AG10803 (cell line): ENCODE results near the gene PLEKHG4B.

Experiments used
- DNase-seq: peaks from one replicate; pipeline ENCODE4 v3.0.0; 2010; ENCODE audit warnings: low read depth
- H3K4me3 ChIP-seq: 2 replicates; pipeline ENCODE4 v1.5.1; 2011; ENCODE audit warnings: mild to moderate bottlenecking, low read length, control low read depth
- CTCF ChIP-seq: conservative IDR thresholded peaks from 2 replicates; pipeline ENCODE4 v1.5.1; 2011; ENCODE audit warnings: mild to moderate bottlenecking, low read length, control low read depth, inconsistent platforms

The PLEKHG4B gene

GRCh38 chr5:157126-157715 lies 65.3 kb downstream of the PLEKHG4B start:
- no peak for TF ChIP-seq CTCF
- no peak for DNase-seq
- no peak overlapping the region for H3K4me3 ChIP-seq

GRCh38 chr5:157801-158200 lies 65.8 kb downstream of the PLEKHG4B start:
- H3K4me3 ChIP-seq, result no peak overlapping the region
- no peak for DNase-seq
- TF ChIP-seq CTCF, result no peak

GRCh38 chr5:158807-159447 lies 67.0 kb downstream of the PLEKHG4B start:
- TF ChIP-seq CTCF, result no peak
- no peak overlapping the region for H3K4me3 ChIP-seq
- DNase-seq, result no peak

- TF ChIP-seq CTCF, result no peak
- H3K4me3 ChIP-seq, result no peak overlapping the region
- peak; percentile 54 for DNase-seq
These were observed 67.6 kb downstream of the PLEKHG4B start for GRCh38 chr5:159448-160172.

GRCh38 chr5:160173-160510 lies 68.2 kb downstream of the PLEKHG4B start:
- no peak overlapping the region for H3K4me3 ChIP-seq
- no peak for DNase-seq

GRCh38 chr5:160921-161802 lies 69.2 kb downstream of the PLEKHG4B start:
- H3K4me3 ChIP-seq, result no peak overlapping the region
- no peak for TF ChIP-seq CTCF
- no peak for DNase-seq

More at GRCh38 chr5:160173-160510, 68.2 kb downstream of the PLEKHG4B start:
- TF ChIP-seq CTCF, result no peak
